NB4 (cell line): ENCODE measurements around the gene TNFRSF25.

Source experiments
- CTCF ChIP-seq: IDR thresholded peaks from one replicate; pipeline ENCODE4 v1.5.1; 2012; ENCODE audit warnings: low read depth, low read length
- MYC ChIP-seq: IDR thresholded peaks from 2 replicates; pipeline ENCODE4 v1.6.1; 2011; ENCODE audit warnings: low read depth, low read length
- POLR2A ChIP-seq: IDR thresholded peaks from 2 replicates; pipeline ENCODE4 v1.6.1; 2011; ENCODE audit warnings: mild to moderate bottlenecking; ENCODE audit not compliant: insufficient read length; ENCODE audit errors: extremely low read depth
- TF ChIP-seq, protein P1 (sequence below): IDR thresholded peaks from 2 replicates; pipeline ENCODE4 v1.6.1; 2011; ENCODE audit warnings: low read depth, low read length

DNA sequence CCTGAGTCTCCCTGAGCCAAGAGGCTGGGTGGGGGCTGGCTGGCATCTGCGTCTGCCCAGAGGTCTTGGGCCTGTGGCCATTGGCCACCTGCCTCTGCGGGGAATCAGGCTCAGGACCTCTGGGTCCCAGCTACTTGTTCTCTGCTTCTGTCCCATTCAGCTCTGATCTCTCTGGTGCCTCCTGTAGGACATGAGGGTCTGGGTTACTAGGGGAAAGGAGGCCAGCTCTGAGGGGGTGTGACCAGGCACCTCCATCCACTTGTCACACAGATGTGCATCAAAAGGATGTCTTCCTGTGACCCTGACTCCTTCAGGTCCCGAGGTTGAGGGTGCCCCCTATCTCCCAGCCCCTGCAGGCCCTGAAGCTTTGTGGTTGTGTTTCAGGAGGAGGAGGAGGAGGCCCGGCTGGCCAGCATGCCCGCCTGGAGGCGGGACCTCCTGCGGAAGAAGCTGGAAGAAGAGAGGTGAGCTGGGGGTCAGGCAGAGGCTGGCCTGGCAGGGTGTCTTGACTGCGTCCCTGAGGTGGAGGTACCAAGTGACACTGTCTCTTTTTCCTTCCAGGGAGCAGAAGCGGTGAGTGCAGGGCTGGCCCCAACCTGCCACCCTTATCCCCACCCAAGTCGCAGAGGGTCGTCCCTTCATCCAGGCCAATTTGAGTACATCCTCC is 9.0 kb downstream of the TNFRSF25 start:
- TF ChIP-seq POLR2A (no peak), CTCF (peak; percentile 6), MYC (no peak)
- TF ChIP-seq, protein P1, sequence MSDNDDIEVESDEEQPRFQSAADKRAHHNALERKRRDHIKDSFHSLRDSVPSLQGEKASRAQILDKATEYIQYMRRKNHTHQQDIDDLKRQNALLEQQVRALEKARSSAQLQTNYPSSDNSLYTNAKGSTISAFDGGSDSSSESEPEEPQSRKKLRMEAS = no peak
